T-helper 9 cell (primary cell): Measurements from ENCODE around the gene CCR7.

Experiments
- DNase-seq: peaks from one replicate; pipeline ENCODE4 v3.0.0-alpha.2; 2020
- total RNA-seq, 2 donors: gene quantifications; one replicate each; lab custom pipeline; 2026; lab: John Stamatoyannopoulos, UW

CCR7 gene, protein sequence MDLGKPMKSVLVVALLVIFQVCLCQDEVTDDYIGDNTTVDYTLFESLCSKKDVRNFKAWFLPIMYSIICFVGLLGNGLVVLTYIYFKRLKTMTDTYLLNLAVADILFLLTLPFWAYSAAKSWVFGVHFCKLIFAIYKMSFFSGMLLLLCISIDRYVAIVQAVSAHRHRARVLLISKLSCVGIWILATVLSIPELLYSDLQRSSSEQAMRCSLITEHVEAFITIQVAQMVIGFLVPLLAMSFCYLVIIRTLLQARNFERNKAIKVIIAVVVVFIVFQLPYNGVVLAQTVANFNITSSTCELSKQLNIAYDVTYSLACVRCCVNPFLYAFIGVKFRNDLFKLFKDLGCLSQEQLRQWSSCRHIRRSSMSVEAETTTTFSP
- 117 to 263 reads per million in 2 donors for total RNA-seq

DNA sequence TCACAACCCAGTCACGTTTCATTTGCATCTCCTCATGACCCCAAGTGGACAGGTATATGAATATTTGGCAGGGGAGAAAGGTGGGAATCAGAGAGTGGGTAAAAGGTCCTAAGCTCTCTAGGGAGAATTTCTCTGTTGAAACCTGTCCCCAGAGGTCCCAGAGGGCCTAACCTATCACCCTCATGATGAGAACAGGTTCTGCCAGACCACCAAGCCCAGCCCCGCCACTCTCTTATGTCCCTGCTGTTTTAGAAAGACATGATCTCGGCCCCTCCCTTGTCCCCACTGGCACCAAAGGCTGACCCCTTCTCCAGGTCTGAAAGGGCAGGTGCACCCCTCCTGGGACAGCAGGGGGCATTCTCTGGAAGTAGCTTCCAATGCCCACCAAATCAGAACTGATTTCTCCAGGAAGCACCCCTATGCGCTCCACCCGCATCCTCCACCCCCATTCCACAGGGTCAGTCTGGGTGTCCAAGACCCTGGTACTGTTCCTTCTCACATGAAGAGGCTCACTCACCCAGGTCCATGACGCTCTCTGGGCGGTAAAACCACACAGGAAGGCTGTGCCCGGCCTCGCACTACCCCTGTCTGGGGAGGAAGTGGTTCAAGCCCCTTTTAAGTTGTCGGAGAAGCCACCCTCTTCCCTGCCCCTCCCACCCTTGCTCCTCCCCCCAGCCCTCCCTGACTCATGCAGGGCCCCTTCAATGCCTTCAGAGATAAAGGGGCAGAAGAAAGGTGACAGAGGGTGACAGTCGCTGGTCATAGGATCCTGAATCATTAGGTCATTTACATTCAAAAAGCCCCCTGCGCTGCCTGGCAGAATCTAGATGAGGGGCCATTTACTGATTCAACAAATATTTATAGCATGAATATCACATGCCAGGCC, at the start of gene CCR7:
TSS of gene CCR7 (minus strand) at position 590 of the 886 bp plus-strand sequence. CDS start at position 527, 63 bp downstream.
- peak; percentile 85 for DNase-seq

DNA sequence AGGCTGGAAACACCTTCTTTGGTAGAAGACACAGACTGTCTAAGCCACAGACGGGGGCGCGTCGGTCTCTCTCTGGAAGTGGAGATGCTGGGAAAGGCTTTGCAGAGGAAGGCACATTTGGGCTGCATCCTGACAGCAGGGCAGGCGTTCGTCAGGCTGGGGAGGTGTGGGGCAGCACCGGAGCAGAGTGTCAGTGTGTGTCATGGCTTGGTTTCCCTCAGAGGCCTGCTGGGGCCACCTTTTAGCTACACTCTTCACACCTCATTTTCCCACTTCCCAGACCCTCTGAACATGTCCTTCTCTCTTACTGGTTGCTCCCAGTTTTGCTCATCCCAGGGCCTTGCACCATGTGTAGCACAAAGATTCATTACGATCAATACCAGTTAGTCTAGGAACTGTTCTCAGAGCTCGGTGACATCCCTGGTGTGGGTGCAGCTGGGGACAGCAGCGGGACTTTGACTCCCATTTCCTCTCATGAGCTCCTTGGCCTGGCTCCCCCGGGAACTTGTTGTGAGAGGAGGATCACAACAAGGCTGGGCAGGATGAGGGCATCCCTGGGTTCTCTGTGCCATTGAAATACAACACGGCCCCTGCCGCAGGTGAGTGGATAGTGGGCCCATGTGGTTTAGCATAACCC, 49.3 kb upstream of the CCR7 start:
- DNase-seq: no peak

DNA sequence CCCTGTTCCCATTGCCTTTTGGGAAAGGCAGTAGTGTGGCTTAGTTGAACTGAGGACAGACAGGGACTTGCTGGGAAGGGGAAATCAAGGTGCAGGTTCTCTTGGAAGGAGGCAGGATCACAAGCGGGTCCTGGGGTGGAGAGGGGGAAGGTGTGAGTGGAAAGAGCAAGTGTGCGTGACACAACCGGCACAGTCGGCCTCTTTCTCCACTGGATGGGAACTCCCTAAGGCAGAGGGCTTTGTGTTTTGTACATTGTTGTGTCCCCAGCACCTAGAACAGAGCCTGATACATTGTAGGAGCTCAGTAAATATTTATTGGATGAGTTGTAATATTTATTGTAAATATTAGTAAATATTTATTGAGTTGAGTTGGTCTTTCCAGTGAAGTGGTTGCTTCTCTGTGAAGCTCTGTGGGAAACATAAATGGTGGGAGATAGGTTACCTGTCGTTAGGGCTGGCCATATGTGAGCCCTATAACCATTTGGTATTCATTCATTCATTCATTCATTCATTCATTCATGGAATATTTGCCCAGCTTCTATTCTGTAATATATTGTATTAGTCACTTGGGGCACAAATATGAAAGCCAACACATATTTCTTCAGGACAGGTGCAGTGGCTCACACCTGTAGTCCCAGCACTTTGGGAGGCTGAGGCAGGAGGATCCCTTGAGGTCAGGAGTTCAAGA, 48.3 kb upstream of the CCR7 start:
- no peak for DNase-seq

DNA sequence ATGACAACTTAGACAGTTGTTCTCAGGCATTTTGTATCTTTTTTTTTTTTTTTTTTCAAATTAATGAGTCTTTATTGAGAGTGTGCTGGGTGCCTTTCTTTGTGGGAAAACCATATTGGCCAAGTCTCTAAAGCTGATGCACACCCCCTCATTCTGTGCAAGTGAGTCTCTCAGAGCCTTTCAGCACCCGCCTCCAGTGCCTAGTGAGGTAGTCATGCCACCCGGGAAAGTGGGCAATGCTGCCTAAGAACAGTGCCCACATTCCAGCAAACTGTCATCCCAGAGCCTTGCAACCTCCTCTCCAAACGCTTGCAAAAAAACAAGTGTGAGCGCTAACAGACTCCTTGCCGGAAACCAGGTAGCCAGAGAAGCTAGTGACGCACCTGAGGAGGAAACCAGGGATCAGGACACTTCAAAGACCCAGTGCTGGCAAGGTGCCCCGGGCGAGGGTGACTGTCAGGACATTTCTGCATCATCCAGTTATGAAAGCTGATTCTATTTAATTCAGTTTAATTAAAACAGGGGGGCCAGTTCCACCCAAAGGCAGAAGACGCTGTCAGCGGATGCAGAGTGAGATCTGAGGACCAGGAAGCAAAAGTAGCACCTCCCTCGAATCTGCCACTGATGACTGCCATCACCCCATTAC, 47.5 kb upstream of the CCR7 start:
- peak; percentile 77 for DNase-seq

DNA sequence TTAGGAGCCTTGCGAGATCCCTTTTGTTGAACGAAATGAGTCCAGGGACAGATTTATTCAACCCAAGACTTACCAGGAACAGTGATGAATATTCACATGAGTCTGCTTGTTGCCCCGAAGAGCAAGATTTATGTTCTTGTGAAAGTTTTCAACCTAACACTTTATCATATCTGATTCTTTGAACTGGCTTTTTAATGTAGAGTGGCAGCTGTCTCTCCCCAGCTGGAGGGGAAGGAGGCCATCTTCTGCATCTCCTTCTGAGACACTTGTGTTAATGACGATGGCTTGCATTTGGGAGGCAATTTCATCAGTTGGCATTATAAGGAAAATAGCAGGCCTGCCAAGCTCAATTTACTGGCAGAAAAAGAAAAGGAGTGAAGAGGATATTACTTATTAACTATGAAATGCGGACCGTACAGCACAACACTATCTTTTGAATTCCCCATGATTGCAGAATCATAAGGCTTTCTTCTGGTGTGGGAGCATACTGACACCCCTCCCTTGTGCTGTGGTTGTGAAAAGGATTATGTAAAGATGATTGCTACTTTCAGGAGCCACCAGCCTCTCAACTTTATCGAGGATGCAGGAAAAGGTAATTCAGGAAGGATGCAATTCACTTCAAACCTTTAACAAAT, 46.7 kb upstream of the CCR7 start:
- no peak for DNase-seq

DNA sequence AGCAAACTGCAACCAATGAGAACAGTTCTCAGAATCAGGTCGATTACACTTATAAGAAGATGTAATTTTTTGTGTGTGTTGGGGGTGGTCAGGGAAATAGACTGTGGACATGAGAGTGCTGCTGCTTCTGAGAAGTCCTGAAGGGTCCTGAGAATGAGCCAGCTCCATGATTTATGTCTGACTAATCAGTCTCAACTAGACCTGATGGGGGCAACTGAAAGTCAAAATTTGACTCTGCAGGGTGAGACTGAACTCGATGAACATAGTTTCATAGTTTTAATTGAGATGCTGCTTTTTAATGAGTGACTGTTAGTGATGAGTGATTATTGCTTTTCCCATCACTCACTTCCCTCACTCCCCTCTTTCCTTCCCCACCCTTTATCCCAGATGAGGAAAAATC, 45.1 kb upstream of the CCR7 start:
- DNase-seq: no peak

DNA sequence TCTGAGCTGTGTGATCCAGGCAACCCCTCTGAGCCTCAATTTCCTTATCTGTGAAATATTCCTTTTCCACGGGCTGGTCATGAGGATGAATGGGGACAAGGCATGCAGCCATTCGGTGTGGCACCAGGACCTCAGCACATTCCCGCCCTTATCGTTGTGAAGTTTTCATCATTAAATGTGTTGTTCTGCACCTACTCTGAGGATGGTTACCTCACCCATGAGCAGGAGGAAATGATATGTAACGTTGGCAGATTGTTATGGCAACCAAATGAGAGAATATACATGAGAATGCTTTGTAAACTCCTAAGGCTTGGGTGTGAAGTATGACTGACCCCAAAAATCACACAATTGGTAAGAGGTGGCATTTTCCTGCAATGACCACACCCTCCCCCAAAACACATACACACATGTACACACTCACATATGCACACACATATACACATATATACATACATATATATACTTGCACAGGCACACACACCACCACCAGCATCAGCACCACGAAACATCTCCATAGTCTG, 42.8 kb upstream of the CCR7 start:
- peak; percentile 34 for DNase-seq

DNA sequence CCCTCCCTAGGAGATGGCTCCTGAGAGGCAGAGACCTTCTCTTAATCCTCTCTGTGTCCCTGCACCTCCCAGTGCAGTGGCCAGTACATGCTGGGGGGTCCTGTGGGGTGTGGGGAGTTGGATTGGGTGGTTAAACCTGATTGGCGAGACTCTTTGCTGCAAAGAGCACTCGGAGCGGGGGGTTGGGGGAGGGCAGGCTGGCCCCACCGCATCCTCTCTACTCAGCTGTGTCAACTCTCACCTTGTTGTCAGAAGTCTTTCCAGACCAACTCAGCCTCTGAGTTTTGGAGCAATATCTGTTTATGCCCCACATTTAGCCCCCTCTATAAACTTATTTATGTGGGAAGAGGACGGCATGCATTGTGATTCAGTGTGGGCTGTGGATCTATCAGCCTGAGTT, 42.4 kb upstream of the CCR7 start:
- peak; percentile 33 for DNase-seq

DNA sequence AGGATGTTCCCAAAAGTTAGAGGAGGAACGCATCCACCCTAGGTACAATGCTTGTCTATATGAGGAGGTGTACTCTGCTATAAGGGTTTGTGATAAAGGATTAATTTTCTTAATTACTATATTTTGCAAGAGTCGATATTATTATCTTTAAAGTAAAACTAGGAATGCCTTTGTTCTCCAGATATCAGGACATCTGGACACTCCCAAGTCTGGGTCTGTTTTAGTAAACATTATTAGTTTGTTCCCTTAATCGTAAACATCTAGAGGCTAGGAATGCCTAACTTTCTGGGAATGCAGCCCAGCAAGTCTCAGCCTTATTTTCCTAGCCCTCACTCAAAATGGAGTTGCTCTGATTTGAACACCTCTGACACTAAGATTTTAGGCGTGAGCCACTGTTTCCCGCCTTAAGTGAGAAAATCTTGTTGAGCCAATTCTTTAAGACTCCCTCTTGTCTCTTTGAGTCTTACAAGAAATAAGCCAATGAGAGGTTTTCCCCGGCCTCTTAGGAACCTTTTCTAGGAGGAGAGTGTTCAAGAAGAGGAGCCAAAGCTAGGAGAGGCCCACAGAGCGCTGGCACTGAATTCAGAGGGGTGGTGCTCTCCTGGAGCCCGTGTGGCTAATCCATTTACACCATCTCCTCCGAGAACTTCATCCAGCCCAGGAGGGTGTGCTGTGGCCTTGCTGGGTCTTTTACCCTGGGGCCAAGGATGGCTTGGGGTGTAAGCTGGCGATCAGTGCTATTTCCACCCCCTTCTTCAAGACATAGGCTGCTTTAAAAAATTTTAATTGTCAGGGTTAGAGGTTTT, 41.5 kb upstream of the CCR7 start:
- no peak for DNase-seq

DNA sequence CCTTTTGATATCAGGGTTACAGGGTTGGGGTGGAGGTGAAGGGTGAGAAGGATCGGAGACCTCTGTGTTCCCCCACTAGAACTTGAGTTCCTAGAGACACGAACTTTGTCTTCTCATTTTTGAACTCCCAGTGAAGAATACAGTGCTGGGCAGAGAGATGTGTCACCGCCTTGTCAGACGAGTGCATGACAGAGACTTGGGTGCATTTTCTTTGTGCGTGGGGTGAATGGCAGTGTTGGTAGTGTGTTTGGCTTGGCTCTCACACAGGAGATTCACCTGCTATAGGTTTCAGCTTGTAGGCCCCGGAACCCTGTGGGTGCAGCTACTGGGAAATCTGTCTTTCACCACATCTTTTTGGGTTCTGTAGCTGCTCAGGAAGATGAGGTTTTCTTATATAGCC, 40.0 kb upstream of the CCR7 start:
- peak; percentile 38 for DNase-seq

DNA sequence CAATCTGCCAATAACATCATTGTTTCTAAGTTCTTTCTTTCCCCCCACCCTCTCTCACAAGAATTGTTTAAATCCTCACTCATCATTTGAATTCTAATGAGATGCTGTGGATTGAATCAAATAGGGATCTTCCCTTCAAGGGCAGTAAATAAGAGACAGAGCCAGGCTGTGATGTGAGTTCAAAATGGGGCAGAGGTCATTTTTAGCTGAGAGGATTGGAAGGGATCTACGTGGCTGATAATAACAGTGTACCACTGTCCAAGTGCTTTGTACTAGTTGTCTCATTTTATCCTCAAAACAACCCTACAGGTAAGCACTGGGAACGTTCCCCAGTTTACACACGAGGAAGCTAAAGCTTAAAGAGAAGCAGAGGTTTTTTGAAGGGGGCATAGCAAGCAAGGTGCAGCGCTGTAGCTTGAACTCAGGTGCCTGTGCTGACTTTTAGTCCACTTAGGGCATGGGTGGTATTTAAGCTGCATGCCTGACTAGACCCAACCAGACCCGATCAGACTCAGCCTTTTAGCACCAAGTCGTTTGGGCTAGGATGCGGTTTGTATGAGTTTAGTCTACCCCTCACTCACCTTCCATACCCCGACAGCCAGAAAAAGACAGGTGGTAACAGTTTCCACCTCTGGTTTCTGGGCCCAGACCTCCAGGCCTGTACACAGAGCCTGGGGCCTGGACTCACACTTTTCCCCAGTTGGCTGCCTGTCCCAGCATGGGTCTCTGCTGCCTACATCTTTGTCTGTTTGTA, 39.2 kb upstream of the CCR7 start:
- DNase-seq: no peak

DNA sequence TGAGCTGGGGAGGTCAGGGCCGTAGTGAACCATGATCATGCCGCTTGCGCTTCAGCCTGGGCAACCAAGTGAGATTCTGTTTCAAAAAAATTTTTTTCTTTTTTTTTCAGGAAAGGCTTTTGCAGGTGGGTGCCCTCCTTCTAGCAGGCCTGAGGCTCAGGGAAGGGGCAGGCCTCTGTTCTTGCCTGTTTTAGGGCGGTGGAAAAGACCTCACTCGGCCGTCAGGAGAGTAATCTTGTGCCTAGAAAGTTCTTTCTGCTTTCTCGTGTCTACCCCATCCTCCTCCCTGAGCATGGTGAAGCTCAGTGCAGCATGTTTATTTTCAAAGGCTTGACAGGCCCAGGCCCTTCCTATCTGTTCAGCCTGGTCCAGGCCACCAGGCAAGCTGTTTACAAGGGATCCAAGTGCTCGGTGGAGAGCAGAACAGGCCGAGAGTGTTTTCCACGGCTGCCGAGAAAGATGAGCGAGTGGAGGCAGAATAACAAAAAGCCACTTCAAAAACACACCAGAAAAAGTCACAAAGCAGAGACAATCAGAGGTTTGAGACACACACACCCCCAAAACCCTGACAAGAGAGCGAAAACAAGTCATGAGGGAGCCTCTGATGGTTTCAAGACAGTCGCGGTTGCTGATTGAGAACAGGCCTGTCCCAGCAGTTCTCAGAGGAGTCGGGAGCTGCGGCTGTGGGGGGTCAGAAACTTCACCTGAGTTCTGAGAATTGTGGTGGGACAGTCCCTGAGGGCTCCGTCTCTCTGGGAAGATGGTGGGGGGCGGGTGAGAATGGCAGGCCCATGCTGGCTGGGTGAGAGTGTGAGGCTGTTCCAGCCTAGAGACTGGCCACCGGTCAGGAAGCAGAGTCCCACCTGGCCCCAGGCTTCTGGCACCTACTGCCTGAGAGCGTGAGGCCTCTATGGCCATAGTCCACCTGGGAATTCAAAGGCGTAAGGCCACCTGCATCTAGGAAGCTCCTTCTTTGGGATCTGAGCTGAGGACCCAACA, 37.5 kb upstream of the CCR7 start:
- DNase-seq: no peak

DNA sequence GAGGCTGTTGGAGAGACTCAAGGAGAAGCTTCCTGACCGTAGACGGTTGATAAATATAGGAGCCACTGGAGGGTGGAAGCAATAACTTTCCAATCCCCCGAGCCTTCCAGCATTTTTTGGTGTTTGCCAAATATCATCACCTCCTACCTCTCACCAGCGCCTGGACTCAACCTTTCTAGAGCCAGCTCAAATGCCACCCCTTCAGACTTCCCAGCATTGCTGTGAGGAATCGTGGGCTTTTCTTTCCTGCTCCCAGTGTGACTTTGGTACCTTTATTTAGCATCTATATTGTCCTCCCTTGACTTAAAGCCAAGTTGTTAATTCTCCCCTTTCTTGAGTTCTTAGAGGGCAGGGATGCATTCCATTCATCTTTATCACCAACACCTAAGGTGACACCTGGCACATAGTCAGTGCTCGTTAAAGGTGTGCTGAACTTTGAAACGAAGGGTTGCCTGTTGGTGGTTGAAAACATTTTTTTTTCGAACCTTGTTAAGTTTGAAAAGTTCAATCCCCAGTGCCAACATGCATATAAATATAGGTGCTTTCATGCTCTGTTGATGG, 35.3 kb upstream of the CCR7 start:
- no peak for DNase-seq

DNA sequence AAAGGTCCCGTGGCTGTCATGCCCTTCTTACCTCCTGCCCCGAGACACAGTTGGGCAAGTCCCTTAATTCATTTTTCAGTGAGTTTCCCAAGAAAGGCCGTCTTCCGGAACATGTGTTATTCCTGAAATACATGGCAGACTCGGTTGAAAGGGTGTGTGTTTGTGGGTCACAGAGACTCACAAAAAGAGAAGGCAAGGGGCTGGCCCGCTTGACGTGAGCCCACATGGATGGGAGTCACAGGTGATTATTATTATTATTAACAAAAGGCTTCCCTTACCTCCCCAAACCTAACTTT, 34.1 kb upstream of the CCR7 start:
- DNase-seq: no peak

DNA sequence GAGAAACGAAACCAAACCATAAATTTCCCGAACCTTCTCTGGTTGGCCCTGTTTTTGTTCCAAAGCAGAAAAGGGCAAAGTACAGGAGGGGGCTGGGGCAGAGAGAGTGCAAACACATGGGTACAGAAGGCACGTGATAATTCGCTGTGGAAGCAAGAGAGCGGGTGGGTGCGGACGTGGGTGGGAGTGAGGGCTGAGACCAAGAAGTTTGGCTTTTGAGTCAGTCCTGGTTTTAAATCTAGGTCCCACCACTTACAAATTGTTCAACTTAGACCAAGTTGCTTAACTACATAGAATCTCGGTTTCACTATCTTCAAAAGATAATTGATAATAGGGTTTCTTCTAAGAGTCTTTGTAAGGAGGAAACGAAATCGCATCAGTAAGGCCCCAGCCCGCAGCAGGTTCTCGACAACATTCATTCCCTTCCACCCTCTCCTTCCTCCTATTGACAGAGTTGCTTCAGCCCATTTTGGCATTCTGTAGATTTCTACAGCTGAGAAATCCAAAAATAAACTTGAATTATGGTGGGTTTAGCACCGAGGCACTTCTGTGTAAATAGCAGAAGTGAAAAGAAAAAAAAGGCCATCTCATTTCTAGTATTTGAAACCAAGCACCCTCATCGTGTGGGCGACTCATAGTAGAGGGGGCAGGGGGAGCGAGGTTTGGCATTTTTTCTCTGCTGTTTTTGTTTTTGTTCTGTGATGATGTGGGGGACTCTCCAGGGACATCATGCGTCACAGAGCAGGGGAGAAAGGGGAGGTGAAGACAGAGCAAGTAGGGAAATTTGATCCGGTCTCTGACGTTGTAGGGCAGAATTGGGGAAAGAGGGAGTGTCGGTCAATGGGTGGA, 33.6 kb upstream of the CCR7 start:
- DNase-seq: peak; percentile 50

DNA sequence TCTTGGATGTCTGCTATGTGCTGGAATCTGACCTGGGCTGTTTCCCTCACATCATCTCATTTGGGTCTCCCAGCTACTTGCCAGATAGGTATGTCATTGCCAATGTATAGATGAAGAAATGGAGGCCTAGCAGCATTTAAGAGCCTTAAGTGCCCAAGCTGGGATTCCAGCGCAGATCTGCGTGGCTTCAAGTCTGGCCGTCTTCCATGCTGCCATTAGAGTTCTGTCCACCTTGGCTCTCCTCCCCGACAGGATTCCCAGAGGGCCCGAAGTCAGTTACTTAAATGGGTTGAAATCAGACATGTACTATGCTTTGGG, 33.0 kb upstream of the CCR7 start:
- DNase-seq: no peak

DNA sequence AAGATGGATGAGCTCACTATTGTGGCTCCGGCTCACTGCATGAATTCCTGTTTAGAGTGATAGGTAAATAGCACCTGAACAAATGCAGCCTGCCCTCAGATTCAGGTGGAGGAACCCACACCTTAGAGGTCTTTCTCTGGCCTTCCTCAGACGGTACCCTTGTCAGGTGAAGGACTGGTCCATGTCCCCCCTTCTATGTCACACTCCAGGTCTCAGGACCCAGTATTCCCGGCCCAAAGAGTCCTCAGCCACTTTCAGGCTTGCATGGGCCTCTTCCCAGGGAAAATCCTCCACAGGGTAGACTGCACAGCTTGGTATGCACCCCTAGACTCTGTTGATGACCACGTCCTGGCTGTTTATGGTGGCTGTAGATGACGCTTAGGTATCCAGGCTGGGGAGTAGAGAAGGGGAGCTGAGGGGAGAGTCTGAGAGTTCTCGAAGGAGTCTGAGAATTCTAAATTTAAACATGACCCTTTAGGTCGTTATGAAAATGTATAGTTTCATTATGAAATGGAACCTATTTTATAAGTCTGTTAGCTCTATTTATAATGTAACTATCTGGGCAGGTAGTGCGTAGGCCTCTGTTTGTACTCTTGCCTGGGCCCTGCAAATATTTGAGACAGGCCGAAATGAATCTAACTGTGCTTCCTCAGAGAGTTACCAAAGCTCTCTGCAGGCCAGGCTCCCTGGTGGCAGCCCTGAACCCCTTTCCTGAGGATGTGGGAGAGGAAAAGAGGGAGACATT, 32.5 kb upstream of the CCR7 start:
- no peak for DNase-seq
